Smooth muscle cell (in vitro differentiated cells): ENCODE results near the gene GRIK1. TPM values are rescaled to one million over a fixed set of nuclear protein-coding genes. Genes with fewer than 3 reads are reported as not detected.
"Not testable (repeated sequence)": the region's sequence is repeated elsewhere in the genome, so short reads cannot be mapped to it uniquely, and the experiment has no call there.

ENCODE experiments used
- DNase-seq: peaks from one replicate; lab custom pipeline; 2025; ENCODE audit not compliant: unreplicated experiment; lab: John Stamatoyannopoulos, UW
- H2AFZ ChIP-seq: fragments of 200-600 bp; sonication (generic); 2 replicates; pipeline ENCODE4 v1.6.0; 2016; ENCODE audit warnings: antibody characterized with exemption, low read depth, mild to moderate bottlenecking
- H3F3A ChIP-seq: fragments of 200-600 bp; sonication (generic); 2 replicates; pipeline ENCODE4 v1.6.0; 2017; ENCODE audit warnings: antibody characterized with exemption, low read depth
- H3K27ac ChIP-seq: fragments of 200-600 bp; sonication (generic); 2 replicates; pipeline ENCODE4 v1.5.1; 2016; ENCODE audit warnings: low read depth, mild to moderate bottlenecking
- H3K27me3 ChIP-seq: fragments of 200-600 bp; sonication (generic); 2 replicates; pipeline ENCODE4 v1.6.1; 2016; ENCODE audit warnings: low read depth, mild to moderate bottlenecking
- H3K36me3 ChIP-seq: fragments of 200-600 bp; sonication (generic); 2 replicates; pipeline ENCODE4 v1.5.1; 2016; ENCODE audit warnings: low read depth
- H3K4me1 ChIP-seq: fragments of 200-600 bp; sonication (generic); 2 replicates; pipeline ENCODE4 v1.5.1; 2016; ENCODE audit warnings: low read depth
- H3K4me2 ChIP-seq: fragments of 200-600 bp; sonication (generic); 2 replicates; pipeline ENCODE4 v1.6.0; 2016; ENCODE audit warnings: mild to moderate bottlenecking
- H3K4me3 ChIP-seq: fragments of 200-600 bp; sonication (generic); 2 replicates; pipeline ENCODE4 v1.5.1; 2016; ENCODE audit warnings: mild to moderate bottlenecking
- H3K79me2 ChIP-seq: fragments of 200-600 bp; sonication (generic); 2 replicates; pipeline ENCODE4 v1.6.0; 2016; ENCODE audit warnings: low read depth, mild to moderate bottlenecking
- H3K9ac ChIP-seq: fragments of 200-600 bp; sonication (generic); 2 replicates; pipeline ENCODE4 v1.6.0; 2016; ENCODE audit warnings: low read depth
- H3K9me3 ChIP-seq: fragments of 200-600 bp; sonication (generic); replicated peaks from 2 replicates; pipeline ENCODE4 v1.5.1; 2016; ENCODE audit warnings: low read depth
- H4K20me1 ChIP-seq: fragments of 200-600 bp; sonication (generic); 2 replicates; pipeline ENCODE4 v1.6.0; 2016; ENCODE audit warnings: low read depth
- WGBS: methylation state at CpG from one replicate; pipeline ENCODE4 v1.1.7; 2016; ENCODE audit warnings: low lambda C conversion rate; 5-methylcytosine and 5-hydroxymethylcytosine counted together
- polyA plus RNA-seq: library from polyadenylated mRNA; unstranded; fragments of >200 nt; fragmentation: Nextera tagmentation; extraction: Ambion mirVana; gene quantifications from 2 replicates; pipeline ENCODE4 v1.2.1, GENCODE V29; 2016
- total RNA-seq: library from RNA; depleted of rRNA; stranded (reverse); fragments of >200 nt; gene quantifications from 2 replicates; pipeline ENCODE4 v1.2.3, GENCODE V29; 2014
- TF ChIP-seq, protein P1 (sequence below): fragments of 200-600 bp; sonication (generic); IDR thresholded peaks from 2 replicates; pipeline ENCODE4 v1.5.1; 2017; ENCODE audit warnings: borderline replicate concordance, mild to moderate bottlenecking, antibody characterized with exemption; ENCODE audit not compliant: insufficient read depth, poor library complexity, severe bottlenecking

The GRIK1 gene
- total and polyA plus RNA-seq, 2 experiments from 2014 or later: 0.09 TPM; not detected in 1

DNA sequence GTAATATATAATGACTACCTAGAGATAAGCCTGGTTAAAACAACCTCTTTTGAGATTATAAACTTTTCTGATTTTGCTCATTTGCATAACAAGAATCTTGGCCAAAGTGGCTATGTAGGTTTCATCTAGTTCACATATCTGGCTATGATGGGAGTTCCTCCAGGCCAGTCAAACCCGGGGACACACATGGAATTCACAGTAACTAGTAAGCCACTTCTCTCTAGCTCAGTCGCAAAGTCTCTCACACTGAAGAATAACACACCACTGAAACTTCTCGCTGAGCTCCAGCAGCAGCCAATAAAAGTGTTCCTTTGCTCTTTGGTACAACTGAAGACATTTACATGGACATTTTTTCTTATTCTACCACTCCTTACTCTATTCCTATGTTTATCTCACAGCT lies 36.0 kb upstream of the GRIK1 start:
- H2AFZ ChIP-seq: no peak overlapping the region
- no peak overlapping the region for H3K27ac ChIP-seq
- no peak overlapping the region for H3K4me2 ChIP-seq
- 78% methylated on average over 3 of the region's 3 CpGs for WGBS
- TF ChIP-seq, protein P1, sequence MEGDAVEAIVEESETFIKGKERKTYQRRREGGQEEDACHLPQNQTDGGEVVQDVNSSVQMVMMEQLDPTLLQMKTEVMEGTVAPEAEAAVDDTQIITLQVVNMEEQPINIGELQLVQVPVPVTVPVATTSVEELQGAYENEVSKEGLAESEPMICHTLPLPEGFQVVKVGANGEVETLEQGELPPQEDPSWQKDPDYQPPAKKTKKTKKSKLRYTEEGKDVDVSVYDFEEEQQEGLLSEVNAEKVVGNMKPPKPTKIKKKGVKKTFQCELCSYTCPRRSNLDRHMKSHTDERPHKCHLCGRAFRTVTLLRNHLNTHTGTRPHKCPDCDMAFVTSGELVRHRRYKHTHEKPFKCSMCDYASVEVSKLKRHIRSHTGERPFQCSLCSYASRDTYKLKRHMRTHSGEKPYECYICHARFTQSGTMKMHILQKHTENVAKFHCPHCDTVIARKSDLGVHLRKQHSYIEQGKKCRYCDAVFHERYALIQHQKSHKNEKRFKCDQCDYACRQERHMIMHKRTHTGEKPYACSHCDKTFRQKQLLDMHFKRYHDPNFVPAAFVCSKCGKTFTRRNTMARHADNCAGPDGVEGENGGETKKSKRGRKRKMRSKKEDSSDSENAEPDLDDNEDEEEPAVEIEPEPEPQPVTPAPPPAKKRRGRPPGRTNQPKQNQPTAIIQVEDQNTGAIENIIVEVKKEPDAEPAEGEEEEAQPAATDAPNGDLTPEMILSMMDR: no peak
- H3K79me2 ChIP-seq: no peaks in the 10 kb centered on the region
- no peak overlapping the region for H3K9ac ChIP-seq
- DNase-seq: no peak
- no peaks in the 10 kb centered on the region for H3K27me3 ChIP-seq
- no peaks in the 10 kb centered on the region for H3K4me1 ChIP-seq
- no peaks in the 10 kb centered on the region for H3K9me3 ChIP-seq
- H3F3A ChIP-seq: no peaks in the 10 kb centered on the region
- no peaks in the 10 kb centered on the region for H4K20me1 ChIP-seq
- no peaks in the 10 kb centered on the region for H3K36me3 ChIP-seq
- no peak overlapping the region for H3K4me3 ChIP-seq

DNA sequence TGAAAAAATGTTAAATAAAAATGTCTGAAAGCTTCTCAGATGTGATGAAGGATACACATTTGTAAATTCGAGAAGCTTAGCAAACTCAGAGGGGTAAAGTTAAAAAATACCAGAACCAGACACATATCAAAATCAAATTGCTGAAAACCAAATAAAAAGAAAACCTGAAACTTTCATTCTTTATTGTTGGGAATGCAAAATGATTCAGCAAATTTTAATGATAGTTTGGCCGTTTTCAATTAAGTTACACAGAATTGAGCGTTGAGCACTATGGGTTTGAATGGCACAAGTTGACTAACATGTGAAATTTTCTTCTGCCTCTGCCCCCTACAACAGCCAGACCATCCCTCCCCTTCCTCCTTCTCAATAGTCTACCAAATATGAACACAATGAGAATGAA lies 33.5 kb upstream of the GRIK1 start:
- Histone ChIP-seq H3F3A (no peaks in the 10 kb centered on the region), H3K27me3 (no peaks in the 10 kb centered on the region), H3K79me2 (no peaks in the 10 kb centered on the region), H3K4me2 (no peak overlapping the region), H3K27ac (no peak overlapping the region), H3K36me3 (no peaks in the 10 kb centered on the region), H4K20me1 (no peaks in the 10 kb centered on the region), H3K4me1 (no peaks in the 10 kb centered on the region), H2AFZ (no peak overlapping the region), H3K9ac (no peak overlapping the region), H3K9me3 (no peaks in the 10 kb centered on the region), H3K4me3 (no peak overlapping the region)
- TF ChIP-seq, protein P1: no peak
- 90% methylated on average over 3 of the region's 3 CpGs for WGBS
- no peak for DNase-seq

DNA sequence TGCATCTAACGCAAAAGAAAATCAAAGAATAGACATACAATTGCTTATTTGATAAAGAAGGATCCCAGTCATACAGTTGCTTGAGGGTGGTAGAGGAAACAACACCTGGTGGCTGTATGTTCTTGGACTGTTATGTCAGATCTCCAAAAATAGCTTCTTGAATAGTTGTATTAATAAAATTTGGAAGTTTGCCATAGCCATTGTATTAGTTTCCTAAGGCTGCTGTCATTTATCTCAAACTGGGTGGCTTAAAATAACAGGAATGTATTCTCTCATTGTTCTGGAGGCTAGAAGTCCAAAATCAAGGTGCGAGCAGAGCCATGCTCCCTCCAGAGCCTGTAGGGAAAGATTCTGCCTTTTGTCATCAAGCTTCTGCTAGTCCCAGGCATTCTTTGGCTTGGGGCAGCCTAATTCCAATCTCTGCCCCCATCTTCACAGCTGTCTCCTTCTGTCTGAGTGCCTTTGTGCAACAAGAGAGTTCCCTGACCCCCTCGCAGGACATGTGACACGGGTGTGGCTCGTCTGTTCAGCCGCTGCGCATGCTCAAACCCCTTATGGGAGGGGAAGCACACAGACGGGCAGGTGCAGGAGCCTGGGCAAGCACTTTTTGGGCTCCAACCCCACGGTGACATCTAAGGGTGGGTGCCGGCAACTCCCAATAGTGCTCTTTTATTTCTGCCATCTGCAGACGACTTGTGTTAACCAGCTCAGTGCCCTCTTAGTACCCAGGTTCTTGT lies 21.7 kb upstream of the GRIK1 start:
- TF ChIP-seq, protein P1: no peak
- DNase-seq: no peak
- Histone ChIP-seq H3F3A (no peaks in the 10 kb centered on the region), H2AFZ (no peak overlapping the region), H3K9ac (no peak overlapping the region), H3K4me1 (no peaks in the 10 kb centered on the region), H3K79me2 (no peaks in the 10 kb centered on the region), H3K27me3 (no peaks in the 10 kb centered on the region), H3K4me2 (no peak overlapping the region), H3K4me3 (no peak overlapping the region), H3K36me3 (no peaks in the 10 kb centered on the region), H3K9me3 (no peaks in the 10 kb centered on the region), H4K20me1 (no peaks in the 10 kb centered on the region), H3K27ac (no peak overlapping the region)
- WGBS: 90% methylated on average over 11 of the region's 11 CpGs

DNA sequence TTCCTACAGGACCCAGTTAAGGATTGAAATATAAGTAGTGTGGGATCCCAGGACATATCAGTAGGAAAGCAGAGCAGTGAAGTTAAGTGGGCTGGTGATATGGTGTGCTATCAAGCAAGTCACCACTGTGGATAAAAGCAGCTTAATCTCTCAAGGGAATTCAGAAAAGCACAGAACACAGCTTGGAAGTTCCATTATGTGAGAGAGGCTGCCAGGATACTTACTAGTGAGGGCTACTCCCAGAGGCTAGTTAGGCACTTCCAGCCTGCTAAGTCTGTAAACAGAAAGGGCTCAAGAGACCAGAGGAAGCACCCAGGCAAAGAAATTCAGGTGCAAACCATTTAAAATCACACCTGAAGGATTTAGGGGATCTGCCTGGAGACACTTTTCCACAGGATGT lies 18.8 kb upstream of the GRIK1 start:
- TF ChIP-seq, protein P1: no peak
- Histone ChIP-seq H3K9ac (no peak overlapping the region), H3K4me1 (no peaks in the 10 kb centered on the region), H3K4me3 (no peak overlapping the region), H3K36me3 (no peaks in the 10 kb centered on the region), H3K79me2 (no peaks in the 10 kb centered on the region), H3K27ac (no peak overlapping the region), H3K4me2 (no peak overlapping the region), H3F3A (no peaks in the 10 kb centered on the region), H2AFZ (no peak overlapping the region), H3K27me3 (no peaks in the 10 kb centered on the region), H3K9me3 (no peaks in the 10 kb centered on the region), H4K20me1 (no peaks in the 10 kb centered on the region)
- DNase-seq: no peak

DNA sequence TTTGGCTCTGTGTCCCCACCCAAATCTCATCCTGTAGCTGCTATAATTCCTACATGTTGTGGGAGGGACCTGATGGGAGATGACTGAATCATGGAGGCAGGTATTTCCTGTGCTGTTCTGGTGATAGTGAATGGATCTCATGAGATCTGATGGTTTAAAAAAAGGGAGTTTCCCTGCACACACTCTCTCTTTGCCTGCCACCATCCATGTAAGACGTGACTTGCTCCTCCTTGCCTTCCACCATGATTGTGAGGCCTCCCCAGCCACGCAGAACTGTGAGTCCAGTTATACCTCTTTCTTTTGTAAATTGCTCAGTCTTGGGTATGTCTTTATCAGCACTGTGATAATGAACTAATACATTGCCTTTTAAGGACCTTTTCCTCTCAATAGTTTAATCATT lies 18.2 kb upstream of the GRIK1 start:
- not testable (repeated sequence) for H3K9me3 ChIP-seq, H3K27me3 ChIP-seq, H3K4me1 ChIP-seq, H3K36me3 ChIP-seq, H4K20me1 ChIP-seq, H2AFZ ChIP-seq, H3K4me2 ChIP-seq, H3K27ac ChIP-seq, H3K4me3 ChIP-seq, H3K79me2 ChIP-seq, H3K9ac ChIP-seq, DNase-seq, H3F3A ChIP-seq
- 64% methylated on average over 2 of the region's 2 CpGs for WGBS
